ENCODE measurements around the gene LEP.

Gene LEP

GRCh38 chr7:128203047-128203491 lies 38.0 kb upstream of the LEP start:
- no peak overlapping the region for H3K4me3 ChIP-seq (ENCODE audit: low read depth in 1 of 5, low read length in 5 of 5)
- H3K9ac ChIP-seq (ENCODE audit: low read length in 5 of 5): no peak overlapping the region
- peaks cover 25 to 47% (median 31%) of the 10 kb centered on the region in 5 donors for H3K27me3 ChIP-seq (ENCODE audit: control insufficient read depth in 5 of 5, insufficient read depth in 4 of 5, low read length in 5 of 5)
- no peaks in the 10 kb centered on the region for H3K36me3 ChIP-seq (ENCODE audit: control insufficient read depth in 5 of 5, insufficient read depth in 5 of 5, low read length in 5 of 5)
- H3K27ac ChIP-seq (ENCODE audit: low read depth, low read length): no peak overlapping the region
- H3K9me3 ChIP-seq (ENCODE audit: control insufficient read depth in 5 of 5, low read length in 5 of 5): no peaks in the 10 kb centered on the region
- H3K4me1 ChIP-seq (ENCODE audit: control insufficient read depth in 5 of 5, insufficient read depth in 5 of 5, low read length in 5 of 5): peaks cover 0 to 9% (median 8%) of the 10 kb centered on the region in 5 donors

GRCh38 chr7:128203710-128204214 lies 37.3 kb upstream of the LEP start:
- Histone ChIP-seq H3K27ac (ENCODE audit: low read depth, low read length) (no peak overlapping the region), H3K27me3 (ENCODE audit: control insufficient read depth in 5 of 5, insufficient read depth in 4 of 5, low read length in 5 of 5) (peaks cover 25 to 47% (median 31%) of the 10 kb centered on the region in 5 donors), H3K9ac (ENCODE audit: low read length in 5 of 5) (no peak overlapping the region), H3K4me1 (ENCODE audit: control insufficient read depth in 5 of 5, insufficient read depth in 5 of 5, low read length in 5 of 5) (peaks cover 0 to 9% (median 8%) of the 10 kb centered on the region in 5 donors), H3K36me3 (ENCODE audit: control insufficient read depth in 5 of 5, insufficient read depth in 5 of 5, low read length in 5 of 5) (no peaks in the 10 kb centered on the region), H3K9me3 (ENCODE audit: control insufficient read depth in 5 of 5, low read length in 5 of 5) (no peaks in the 10 kb centered on the region), H3K4me3 (ENCODE audit: low read depth in 1 of 5, low read length in 5 of 5) (no peak overlapping the region)

- Histone ChIP-seq H3K9ac (ENCODE audit: low read length in 5 of 5) (no peak overlapping the region), H3K9me3 (ENCODE audit: control insufficient read depth in 5 of 5, low read length in 5 of 5) (no peaks in the 10 kb centered on the region), H3K27me3 (ENCODE audit: control insufficient read depth in 5 of 5, insufficient read depth in 4 of 5, low read length in 5 of 5) (peaks cover 25 to 47% (median 31%) of the 10 kb centered on the region in 5 donors)
Measured at GRCh38 chr7:128204455-128204854, 36.6 kb upstream of the LEP start.

GRCh38 chr7:128205068-128205467 lies 36.0 kb upstream of the LEP start:
- Histone ChIP-seq H3K36me3 (ENCODE audit: control insufficient read depth in 5 of 5, insufficient read depth in 5 of 5, low read length in 5 of 5) (no peaks in the 10 kb centered on the region), H3K27ac (ENCODE audit: low read depth, low read length) (no peak overlapping the region), H3K4me3 (ENCODE audit: low read depth in 1 of 5, low read length in 5 of 5) (no peak overlapping the region), H3K9ac (ENCODE audit: low read length in 5 of 5) (no peak overlapping the region), H3K4me1 (ENCODE audit: control insufficient read depth in 5 of 5, insufficient read depth in 5 of 5, low read length in 5 of 5) (peaks cover 0 to 13% (median 10%) of the 10 kb centered on the region in 5 donors), H3K27me3 (ENCODE audit: control insufficient read depth in 5 of 5, insufficient read depth in 4 of 5, low read length in 5 of 5) (peaks cover 25 to 47% (median 31%) of the 10 kb centered on the region in 5 donors), H3K9me3 (ENCODE audit: control insufficient read depth in 5 of 5, low read length in 5 of 5) (no peaks in the 10 kb centered on the region)

More at GRCh38 chr7:128204455-128204854, 36.6 kb upstream of the LEP start:
- H3K4me1 ChIP-seq (ENCODE audit: control insufficient read depth in 5 of 5, insufficient read depth in 5 of 5, low read length in 5 of 5): peaks cover 0 to 9% (median 8%) of the 10 kb centered on the region in 5 donors
- no peak overlapping the region for H3K4me3 ChIP-seq (ENCODE audit: low read depth in 1 of 5, low read length in 5 of 5)
- no peaks in the 10 kb centered on the region for H3K36me3 ChIP-seq (ENCODE audit: control insufficient read depth in 5 of 5, insufficient read depth in 5 of 5, low read length in 5 of 5)
- H3K27ac ChIP-seq (ENCODE audit: low read depth, low read length): no peak overlapping the region

- Histone ChIP-seq H3K4me1 (ENCODE audit: control insufficient read depth in 5 of 5, insufficient read depth in 5 of 5, low read length in 5 of 5) (peaks cover 0 to 13% (median 10%) of the 10 kb centered on the region in 5 donors), H3K36me3 (ENCODE audit: control insufficient read depth in 5 of 5, insufficient read depth in 5 of 5, low read length in 5 of 5) (no peaks in the 10 kb centered on the region), H3K9ac (ENCODE audit: low read length in 5 of 5) (no peak overlapping the region), H3K27ac (ENCODE audit: low read depth, low read length) (no peak overlapping the region), H3K4me3 (ENCODE audit: low read depth in 1 of 5, low read length in 5 of 5) (no peak overlapping the region), H3K27me3 (ENCODE audit: control insufficient read depth in 5 of 5, insufficient read depth in 4 of 5, low read length in 5 of 5) (peaks cover 23 to 40% (median 29%) of the 10 kb centered on the region in 5 donors), H3K9me3 (ENCODE audit: control insufficient read depth in 5 of 5, low read length in 5 of 5) (no peaks in the 10 kb centered on the region)
Measured at GRCh38 chr7:128206017-128206746, 34.9 kb upstream of the LEP start.

- Histone ChIP-seq H3K4me3 (ENCODE audit: low read depth in 1 of 5, low read length in 5 of 5) (no peak overlapping the region), H3K9me3 (ENCODE audit: control insufficient read depth in 5 of 5, low read length in 5 of 5) (no peaks in the 10 kb centered on the region), H3K27ac (ENCODE audit: low read depth, low read length) (no peak overlapping the region), H3K36me3 (ENCODE audit: control insufficient read depth in 5 of 5, insufficient read depth in 5 of 5, low read length in 5 of 5) (no peaks in the 10 kb centered on the region), H3K9ac (ENCODE audit: low read length in 5 of 5) (no peak overlapping the region), H3K27me3 (ENCODE audit: control insufficient read depth in 5 of 5, insufficient read depth in 4 of 5, low read length in 5 of 5) (peaks cover 18 to 32% (median 23%) of the 10 kb centered on the region in 5 donors), H3K4me1 (ENCODE audit: control insufficient read depth in 5 of 5, insufficient read depth in 5 of 5, low read length in 5 of 5) (peaks cover 0 to 7% (median 3%) of the 10 kb centered on the region in 5 donors)
Measured at GRCh38 chr7:128206747-128207500, 34.2 kb upstream of the LEP start.

- Histone ChIP-seq H3K27ac (ENCODE audit: low read depth, low read length) (no peak overlapping the region), H3K9ac (ENCODE audit: low read length in 5 of 5) (no peak overlapping the region), H3K27me3 (ENCODE audit: control insufficient read depth in 5 of 5, insufficient read depth in 4 of 5, low read length in 5 of 5) (peaks cover 11 to 25% (median 16%) of the 10 kb centered on the region in 5 donors), H3K4me3 (ENCODE audit: low read depth in 1 of 5, low read length in 5 of 5) (no peak overlapping the region), H3K4me1 (ENCODE audit: control insufficient read depth in 5 of 5, insufficient read depth in 5 of 5, low read length in 5 of 5) (peaks cover 0 to 9% (median 3%) of the 10 kb centered on the region in 5 donors), H3K36me3 (ENCODE audit: control insufficient read depth in 5 of 5, insufficient read depth in 5 of 5, low read length in 5 of 5) (no peaks in the 10 kb centered on the region), H3K9me3 (ENCODE audit: control insufficient read depth in 5 of 5, low read length in 5 of 5) (no peaks in the 10 kb centered on the region)
Measured at GRCh38 chr7:128207609-128208008, 33.5 kb upstream of the LEP start.

- no peaks in the 10 kb centered on the region for H3K36me3 ChIP-seq (ENCODE audit: control insufficient read depth in 5 of 5, insufficient read depth in 5 of 5, low read length in 5 of 5)
- H3K27ac ChIP-seq (ENCODE audit: low read depth, low read length): no peak overlapping the region
- H3K9ac ChIP-seq (ENCODE audit: low read length in 5 of 5): no peak overlapping the region
- no peaks in the 10 kb centered on the region for H3K9me3 ChIP-seq (ENCODE audit: control insufficient read depth in 5 of 5, low read length in 5 of 5)
- H3K4me1 ChIP-seq (ENCODE audit: control insufficient read depth in 5 of 5, insufficient read depth in 5 of 5, low read length in 5 of 5): peaks cover 0 to 17% (median 6%) of the 10 kb centered on the region in 5 donors
- H3K27me3 ChIP-seq (ENCODE audit: control insufficient read depth in 5 of 5, insufficient read depth in 4 of 5, low read length in 5 of 5): peaks cover 4 to 12% (median 9%) of the 10 kb centered on the region in 5 donors
- no peak overlapping the region for H3K4me3 ChIP-seq (ENCODE audit: low read depth in 1 of 5, low read length in 5 of 5)
Measured at GRCh38 chr7:128209229-128210035, 31.6 kb upstream of the LEP start.

- Histone ChIP-seq H3K36me3 (ENCODE audit: control insufficient read depth in 5 of 5, insufficient read depth in 5 of 5, low read length in 5 of 5) (no peaks in the 10 kb centered on the region), H3K27me3 (ENCODE audit: control insufficient read depth in 5 of 5, insufficient read depth in 4 of 5, low read length in 5 of 5) (peaks cover 4 to 12% (median 9%) of the 10 kb centered on the region in 5 donors), H3K4me1 (ENCODE audit: control insufficient read depth in 5 of 5, insufficient read depth in 5 of 5, low read length in 5 of 5) (peaks cover 0 to 21% (median 10%) of the 10 kb centered on the region in 5 donors)
Measured at GRCh38 chr7:128210036-128210347, 31.1 kb upstream of the LEP start.

More at GRCh38 chr7:128210036-128210347, 31.1 kb upstream of the LEP start:
- no peak overlapping the region for H3K9ac ChIP-seq (ENCODE audit: low read length in 5 of 5)
- no peak overlapping the region for H3K27ac ChIP-seq (ENCODE audit: low read depth, low read length)
- H3K9me3 ChIP-seq (ENCODE audit: control insufficient read depth in 5 of 5, low read length in 5 of 5): no peaks in the 10 kb centered on the region
- no peak overlapping the region for H3K4me3 ChIP-seq (ENCODE audit: low read depth in 1 of 5, low read length in 5 of 5)

Measured in subcutaneous abdominal adipose tissue (tissue), 5 donors.